GM19452 (cell line): ENCODE results near the gene HK3.
"Not testable (repeated sequence)": the region's sequence is repeated elsewhere in the genome, so short reads cannot be mapped to it uniquely, and the experiment has no call there.

Experiments used
- ATAC-seq: cut with Tn5 transposase; IDR thresholded peaks from one replicate; pipeline ENCODE4 v1.9.1; 2021; ENCODE audit not compliant: unreplicated experiment

The HK3 gene

DNA sequence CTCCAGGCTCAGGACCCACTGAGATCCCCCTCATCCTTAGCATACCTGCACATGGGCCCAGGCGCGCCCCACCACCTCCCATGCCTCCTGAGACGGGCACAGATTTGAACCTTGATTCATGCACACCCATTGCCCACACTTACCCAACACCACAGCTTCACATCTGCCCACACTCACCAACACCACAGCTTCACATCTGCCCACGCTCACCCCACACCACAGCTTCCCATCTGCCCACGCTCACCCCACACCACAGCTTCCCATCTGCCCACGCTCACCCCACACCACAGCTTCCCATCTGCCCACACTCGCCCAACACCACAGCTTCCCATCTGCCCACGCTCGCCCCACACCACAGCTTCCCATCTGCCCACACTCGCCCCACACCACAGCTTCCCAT is 28.5 kb downstream of the HK3 start:
- not testable (repeated sequence) for ATAC-seq

GRCh38 chr5:176870110-176870591 is 29.0 kb downstream of the HK3 start:
- ATAC-seq = no peak

DNA sequence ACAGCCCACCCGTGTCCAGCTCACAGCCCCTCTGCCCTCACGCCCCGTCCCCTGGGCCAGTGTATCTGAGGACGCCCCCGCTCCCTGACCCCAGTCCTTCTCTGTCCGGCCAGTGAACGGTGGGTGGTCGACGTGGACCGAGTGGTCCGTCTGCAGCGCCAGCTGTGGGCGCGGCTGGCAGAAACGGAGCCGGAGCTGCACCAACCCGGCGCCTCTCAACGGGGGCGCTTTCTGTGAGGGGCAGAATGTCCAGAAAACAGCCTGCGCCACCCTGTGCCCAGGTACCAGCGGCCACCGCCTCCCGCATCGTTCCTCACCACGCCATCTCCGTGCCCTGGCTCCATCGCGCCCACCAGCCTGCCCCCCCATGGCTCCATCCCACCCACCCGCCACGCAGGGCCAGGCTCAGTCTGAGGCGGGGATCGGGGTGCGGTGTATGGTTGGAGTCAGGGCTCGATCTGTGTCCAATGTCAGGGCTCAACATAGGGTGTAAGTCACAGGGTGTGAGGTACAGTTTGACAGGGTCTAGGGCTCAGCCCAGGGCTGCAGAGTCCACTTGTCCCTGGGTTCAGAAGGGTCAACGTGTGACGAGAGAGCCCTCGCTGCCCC is 29.5 kb downstream of the HK3 start:
- ATAC-seq = no peak

GRCh38 chr5:176868731-176869130 is 30.4 kb downstream of the HK3 start:
- ATAC-seq = no peak

GRCh38 chr5:176868126-176868525 is 31.0 kb downstream of the HK3 start:
- no peak for ATAC-seq

- ATAC-seq = no peak
Observed at GRCh38 chr5:176866707-176867310, 32.3 kb downstream of the HK3 start.

DNA sequence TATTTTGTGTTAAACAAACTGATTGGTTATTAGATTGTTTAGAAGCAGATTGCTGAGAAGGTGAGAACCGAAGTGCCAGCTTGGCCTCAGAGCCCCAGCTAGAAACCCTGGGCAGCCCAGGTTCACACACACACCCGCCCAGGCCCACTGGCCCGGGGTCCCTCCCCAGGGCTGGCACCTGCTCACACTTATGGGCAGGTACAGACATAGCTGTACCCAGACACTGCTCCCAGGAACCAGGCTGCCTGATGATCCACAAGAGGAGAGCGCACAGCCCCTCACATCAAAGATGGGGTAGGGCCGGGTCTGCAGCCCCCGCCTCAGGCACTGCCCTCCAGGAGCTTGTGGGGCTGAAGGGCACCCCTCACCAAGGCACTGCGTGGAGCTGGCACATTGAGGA is 33.2 kb downstream of the HK3 start:
- no peak for ATAC-seq

DNA sequence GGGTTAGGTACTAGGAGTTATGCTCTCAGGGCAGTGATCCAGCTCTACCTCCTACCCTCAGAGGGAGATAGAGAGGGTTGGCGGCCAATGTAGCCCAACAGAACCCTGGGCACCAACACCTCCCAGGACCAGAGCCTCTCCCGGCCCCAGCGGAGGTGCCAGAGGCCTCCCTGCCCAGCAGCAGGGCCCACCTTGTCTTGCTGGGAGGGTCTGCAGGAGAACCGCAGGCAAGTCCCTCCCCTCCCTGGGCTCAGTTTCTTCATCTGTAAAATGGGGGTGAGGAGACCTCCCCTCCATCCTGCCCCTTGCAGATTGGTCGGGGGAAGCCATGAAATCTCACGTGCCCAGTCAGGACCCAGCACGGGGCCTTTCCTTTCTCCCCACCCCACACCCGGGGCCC is 34.4 kb downstream of the HK3 start:
- ATAC-seq = no peak

DNA sequence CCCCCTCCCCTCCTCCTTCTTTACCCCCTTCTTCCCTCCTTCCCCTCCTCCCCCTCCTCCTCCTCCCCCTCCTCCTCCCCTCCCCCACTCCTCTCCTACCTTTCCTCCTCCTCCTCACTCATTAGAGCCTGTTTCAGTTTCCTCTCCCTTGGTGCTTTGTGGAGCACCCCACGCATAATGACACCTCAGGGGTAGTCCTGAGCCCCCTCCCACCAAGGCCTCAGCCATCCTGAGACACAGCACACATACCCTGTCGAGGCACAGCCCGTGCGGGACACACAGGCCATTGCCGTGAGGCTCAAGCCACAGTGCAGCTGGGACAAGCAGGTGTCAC is 35.4 kb downstream of the HK3 start:
- no peak for ATAC-seq

DNA sequence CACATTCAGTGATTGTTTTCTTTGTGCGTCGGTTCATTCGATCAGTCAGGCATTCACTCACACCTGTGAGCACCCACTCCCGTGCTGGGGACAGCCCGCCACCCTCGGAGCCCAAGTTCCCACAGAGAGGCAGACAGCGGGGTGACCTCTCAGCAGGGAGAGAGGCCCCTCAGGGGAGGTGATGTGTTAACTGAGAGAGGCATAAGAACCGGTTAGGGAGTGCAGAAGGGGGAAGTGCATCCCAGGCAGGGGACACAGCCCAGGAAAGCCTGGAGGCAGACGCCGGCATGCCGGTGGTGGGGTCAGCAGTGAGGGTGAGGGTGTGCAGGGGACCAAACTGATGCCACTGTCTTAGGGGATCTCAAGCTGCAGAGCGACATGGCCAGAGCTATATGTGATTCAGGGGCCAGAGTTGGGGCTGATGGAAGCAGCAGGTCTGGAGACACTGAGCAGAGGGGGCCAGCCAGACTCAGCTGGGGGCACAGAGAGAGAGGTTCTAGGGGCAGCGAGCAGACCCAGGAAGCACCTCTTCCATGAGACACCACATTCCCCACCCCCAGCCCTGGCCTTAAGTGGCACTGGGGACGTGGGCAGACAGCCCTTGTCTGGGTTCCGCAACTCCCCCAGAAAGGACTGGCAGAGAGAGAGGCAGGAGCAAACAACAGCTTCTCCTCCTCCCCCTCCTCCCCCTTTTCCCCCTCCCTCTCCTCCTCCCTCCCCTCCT is 35.9 kb downstream of the HK3 start:
- no peak for ATAC-seq

GRCh38 chr5:176862330-176862995 is 36.7 kb downstream of the HK3 start:
- no peak for ATAC-seq

DNA sequence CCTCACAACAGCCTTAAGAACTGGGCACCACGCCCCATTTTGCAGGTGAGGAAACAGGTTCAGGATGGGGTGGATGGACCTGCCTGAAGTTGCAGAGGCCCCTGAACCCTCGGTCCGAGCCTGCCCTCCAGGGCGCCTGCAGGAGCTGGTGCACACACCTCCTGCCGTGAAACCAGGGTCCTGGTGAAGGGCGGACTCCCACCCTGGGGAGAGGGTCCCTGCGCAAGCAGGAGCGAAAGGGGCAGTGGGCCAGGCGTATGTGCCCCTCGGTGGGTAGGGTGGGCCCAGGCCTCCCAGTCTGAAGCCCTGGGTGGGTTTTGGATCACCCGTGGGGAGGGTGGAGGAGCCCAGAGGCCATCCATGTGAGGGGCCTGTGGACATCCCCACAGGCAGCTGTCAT is 37.9 kb downstream of the HK3 start:
- ATAC-seq = no peak

GRCh38 chr5:176860381-176860780 is 38.8 kb downstream of the HK3 start:
- no peak for ATAC-seq

DNA sequence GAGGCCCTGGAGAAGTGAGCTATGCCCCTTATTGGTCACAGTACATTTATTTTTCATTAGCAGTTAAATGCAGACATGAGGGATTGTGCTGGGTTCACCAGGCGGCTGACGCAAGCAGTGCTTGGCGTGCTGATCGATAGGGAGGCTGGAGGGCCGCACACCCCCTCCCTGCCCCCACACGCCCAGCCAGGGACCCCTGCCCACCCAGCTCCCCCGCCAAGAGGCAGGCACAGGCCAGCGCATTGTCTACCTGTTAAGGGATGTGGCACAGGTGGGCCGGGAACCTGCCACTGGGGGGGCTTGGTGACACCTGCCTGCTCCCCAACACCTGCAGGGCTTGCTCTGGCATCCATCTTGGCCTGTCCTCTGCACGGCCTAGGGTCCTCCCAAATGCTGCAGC is 39.2 kb downstream of the HK3 start:
- no peak for ATAC-seq

DNA sequence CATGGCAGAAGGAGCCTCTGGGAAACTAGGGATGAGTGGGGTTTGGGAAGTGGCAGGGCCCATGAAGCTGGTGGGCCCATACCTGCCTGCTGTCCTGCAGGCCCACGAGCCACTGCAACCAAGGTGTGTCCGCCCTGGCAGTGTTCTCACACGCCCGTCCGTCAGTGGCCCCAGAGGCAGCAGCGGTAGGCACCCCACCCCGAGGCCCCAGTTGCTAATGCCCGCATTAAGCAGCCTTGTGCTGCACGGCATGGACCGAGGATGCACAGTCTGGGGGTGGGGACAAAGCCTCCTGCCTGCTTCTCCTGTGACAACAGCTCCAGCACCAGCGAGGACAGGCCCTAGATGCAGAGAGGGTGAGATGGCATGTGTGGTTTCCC is 41.3 kb downstream of the HK3 start:
- no peak for ATAC-seq

DNA sequence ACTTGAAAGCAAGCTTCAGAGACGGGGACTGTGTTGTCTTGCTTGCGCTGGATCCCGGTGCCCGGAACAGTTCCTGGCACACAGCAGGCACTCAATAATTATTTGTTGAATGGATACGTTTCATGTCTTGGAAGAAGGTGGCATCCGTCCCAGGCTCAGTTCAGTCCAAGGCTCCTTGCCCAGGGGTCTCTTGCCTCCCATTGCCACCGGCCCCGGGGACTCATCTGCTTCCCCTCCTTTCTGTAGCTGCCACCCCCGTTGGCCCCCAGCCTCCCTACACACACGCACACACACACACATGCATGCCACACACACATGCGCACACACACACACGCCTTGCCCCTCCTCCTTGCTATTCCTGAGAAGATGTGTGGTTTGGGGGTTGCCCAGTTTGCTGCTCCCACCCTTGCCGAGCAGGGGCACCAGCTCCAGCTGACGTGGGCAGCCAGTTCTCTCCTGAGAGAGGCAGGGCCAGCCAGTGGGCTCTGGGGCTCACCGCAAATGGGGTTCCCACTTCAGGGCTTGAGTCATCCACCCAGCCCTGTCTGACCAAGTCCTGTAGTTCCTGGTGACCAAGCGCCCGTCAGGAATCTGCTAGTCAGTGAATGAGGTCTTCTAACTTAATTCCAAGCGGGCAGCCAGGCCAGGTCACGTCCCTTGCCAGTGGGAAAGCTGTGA is 41.8 kb downstream of the HK3 start:
- no peak for ATAC-seq

GRCh38 chr5:176856746-176857145 is 42.4 kb downstream of the HK3 start:
- ATAC-seq = no peak

- no peak for ATAC-seq
Observed at GRCh38 chr5:176855598-176855997, 43.5 kb downstream of the HK3 start.

- ATAC-seq = no peak
Observed at GRCh38 chr5:176854164-176854563, 45.0 kb downstream of the HK3 start.

DNA sequence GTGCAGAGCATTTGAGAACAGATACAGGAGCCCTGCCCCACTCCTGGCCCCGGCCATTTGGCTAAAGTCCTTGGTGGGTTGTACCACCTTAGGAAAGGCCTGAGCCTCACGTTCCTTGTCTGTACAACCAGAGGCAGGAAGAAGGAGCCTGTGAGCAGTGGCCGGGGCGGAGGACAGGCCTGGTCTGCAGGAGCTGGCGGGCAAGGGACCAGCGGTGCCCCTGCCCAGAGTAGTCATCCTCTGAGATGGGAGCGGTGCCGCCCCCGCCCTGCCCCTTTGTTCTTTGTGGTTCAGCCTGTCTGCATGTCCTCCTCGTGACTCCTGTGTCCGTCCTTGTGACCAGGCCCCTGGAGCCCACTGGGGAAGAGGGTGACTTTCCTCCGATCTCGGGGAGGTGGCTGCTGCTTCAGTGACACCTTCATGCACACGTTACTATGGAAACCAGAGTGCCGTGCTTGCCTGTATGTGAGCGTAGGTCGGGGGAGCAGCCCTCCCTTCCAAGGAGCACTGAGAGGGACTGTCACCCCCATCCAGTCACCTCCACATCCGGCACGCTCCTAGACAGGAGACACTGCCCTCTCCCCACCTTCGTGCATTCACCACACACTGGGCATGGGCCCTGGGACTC is 45.9 kb downstream of the HK3 start:
- ATAC-seq = no peak
